Adrenal gland (tissue), 12 donors: ENCODE data around the gene SZRD1. TPM values are rescaled to one million over a fixed set of nuclear protein-coding genes. Genes with fewer than 3 reads are reported as not detected.

Experiments used
- DNase-seq, 7 donors: peaks; one replicate each; pipeline ENCODE4 v3.0.0-alpha.2; 2019 to 2020
- H3K27ac ChIP-seq, 5 donors: fragments of 200-600 bp; sonication (generic) in 4 of 5; 1 replicate in 3 of 5; 2 replicates in 2 of 5; pipeline versions ENCODE4 v1.5.1 to v1.8.0; 2016 to 2020; ENCODE audit warnings: mild to moderate bottlenecking in 1 of 5
- H3K27me3 ChIP-seq: fragments of 200-600 bp; 2 replicates; pipeline ENCODE4 v1.8.0; 2021
- H3K36me3 ChIP-seq, 2 donors: fragments of 200-600 bp; replicated peaks in 1 of 2; 1 replicate in 1 of 2; 2 replicates in 1 of 2; pipeline versions ENCODE4 v1.5.1 to v1.8.0; 2018 to 2022
- H3K4me1 ChIP-seq, 2 donors: fragments of 200-600 bp; replicated peaks in 1 of 2; 1 replicate in 1 of 2; 2 replicates in 1 of 2; pipeline versions ENCODE4 v1.5.1 to v1.8.0; 2018 to 2021
- H3K4me3 ChIP-seq, 4 donors: fragments of 200-600 bp; sonication (generic) in 3 of 4; one replicate each; pipeline ENCODE4 v1.5.1; 2016 to 2018
- H3K9me3 ChIP-seq, 3 donors: fragments of 200-600 bp; sonication (generic) in 1 of 3; replicated peaks in 1 of 3; 1 replicate in 2 of 3; 2 replicates in 1 of 3; pipeline versions ENCODE4 v1.5.1 to v1.8.0; 2016 to 2021
- POLR2A ChIP-seq, 2 donors: fragments of 450-650 bp; IDR thresholded peaks; one replicate each; pipeline ENCODE4 v1.6.1; 2017; ENCODE audit warnings: antibody characterized with exemption in 2 of 2, mild to moderate bottlenecking in 2 of 2, moderate library complexity in 1 of 2
- WGBS, 4 donors: extraction: QIAGEN DNeasy Blood & Tissue Kit in 2 of 4; methylation state at CpG; one replicate each; pipeline versions ENCODE4 v1.1.5 to v1.1.7; 2013 to 2017; 5-methylcytosine and 5-hydroxymethylcytosine counted together
- intact Hi-C, 2 donors: fragments of 100-400 bp; cut with DNase I; formaldehyde crosslinking; loops; one replicate each; pipeline versions ENCODE4 v1.14.1 to v1.15.0; 2022 to 2023
- polyA plus RNA-seq, 3 donors: library from polyadenylated mRNA; stranded (reverse); fragments of 200-250 nt in 2 of 3; fragments of 350-450 nt in 1 of 3; fragmentation: Illumina TruSeq in 1 of 3; extraction: RNeasy Lipid Tissue Mini Kit (QIAGEN cat#74804) in 1 of 3; gene quantifications; one replicate each; pipeline ENCODE4 v1.2.3, GENCODE V29; 2013 to 2014
- total RNA-seq, 9 donors: library from RNA; depleted of rRNA in 4 of 9; stranded (reverse); fragments of >200 nt in 4 of 9; fragments of 120-200 nt in 1 of 9; fragmentation: NEBNext Ultra II Directional in 1 of 9; extraction: Animal tissue kit (Norgen Biotek cat#: 25700) in 1 of 9; gene quantifications; one replicate each; pipeline versions ENCODE4 v1.1.0 to v1.2.4, GENCODE V29; 2013 to 2023
- TF ChIP-seq, protein P1 (sequence below), 6 experiments: fragments of 450-650 bp in 4 of 6; fragments of 200-600 bp in 2 of 6; sonication (generic) in 1 of 6; IDR thresholded peaks; 1 replicate in 5 of 6; 2 replicates in 1 of 6; pipeline versions ENCODE4 v1.5.1 to v1.8.0; 2016 to 2021; ENCODE audit warnings: antibody characterized with exemption in 6 of 6, mild to moderate bottlenecking in 2 of 6, moderate library complexity in 1 of 6
- donor health status: healthy with polysubstance abuse.
- donor health status: Bipolar disorder and iron deficiency.
- donor health status: DM: yes; HTN: yes; CAD: no.
- donor health status: DM: no; HTN: no; CAD: no.
- donor health status: DM: no; HTN: no; CAD: no.
- donor health status: DM: yes; HTN: yes; CAD: no.

The SZRD1 gene
- total and polyA plus RNA-seq, 12 donors: 46.8 to 152 (median 89.0) TPM

- no peak for DNase-seq
- no peaks in the 10 kb centered on the region for H3K4me1 ChIP-seq
- no peak overlapping the region for H3K27ac ChIP-seq
- H3K4me3 ChIP-seq: no peak overlapping the region
- no peaks in the 10 kb centered on the region for H3K9me3 ChIP-seq
- TF ChIP-seq, protein P1, sequence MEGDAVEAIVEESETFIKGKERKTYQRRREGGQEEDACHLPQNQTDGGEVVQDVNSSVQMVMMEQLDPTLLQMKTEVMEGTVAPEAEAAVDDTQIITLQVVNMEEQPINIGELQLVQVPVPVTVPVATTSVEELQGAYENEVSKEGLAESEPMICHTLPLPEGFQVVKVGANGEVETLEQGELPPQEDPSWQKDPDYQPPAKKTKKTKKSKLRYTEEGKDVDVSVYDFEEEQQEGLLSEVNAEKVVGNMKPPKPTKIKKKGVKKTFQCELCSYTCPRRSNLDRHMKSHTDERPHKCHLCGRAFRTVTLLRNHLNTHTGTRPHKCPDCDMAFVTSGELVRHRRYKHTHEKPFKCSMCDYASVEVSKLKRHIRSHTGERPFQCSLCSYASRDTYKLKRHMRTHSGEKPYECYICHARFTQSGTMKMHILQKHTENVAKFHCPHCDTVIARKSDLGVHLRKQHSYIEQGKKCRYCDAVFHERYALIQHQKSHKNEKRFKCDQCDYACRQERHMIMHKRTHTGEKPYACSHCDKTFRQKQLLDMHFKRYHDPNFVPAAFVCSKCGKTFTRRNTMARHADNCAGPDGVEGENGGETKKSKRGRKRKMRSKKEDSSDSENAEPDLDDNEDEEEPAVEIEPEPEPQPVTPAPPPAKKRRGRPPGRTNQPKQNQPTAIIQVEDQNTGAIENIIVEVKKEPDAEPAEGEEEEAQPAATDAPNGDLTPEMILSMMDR (IDR thresholded peaks at IDR 0.05): no peak
- TF ChIP-seq POLR2A (IDR thresholded peaks at IDR 0.05): no peak
- H3K36me3 ChIP-seq: no peaks in the 10 kb centered on the region
- WGBS, 4 donors: 56 to 83% (median 77%) methylated on average over 5 of the region's 5 CpGs
- no peaks in the 10 kb centered on the region for H3K27me3 ChIP-seq
- intact Hi-C loops: no loop called here
Measured at GRCh38 chr1:16405441-16405840, 38.4 kb downstream of the SZRD1 start.

- TF ChIP-seq, protein P1 (IDR thresholded peaks at IDR 0.05): no peak
- no peak for TF ChIP-seq POLR2A (IDR thresholded peaks at IDR 0.05)
- H3K27me3 ChIP-seq: no peaks in the 10 kb centered on the region
- no peaks in the 10 kb centered on the region for H3K36me3 ChIP-seq
- DNase-seq: no peak
- no peak overlapping the region for H3K4me3 ChIP-seq
- no peak overlapping the region for H3K27ac ChIP-seq
- H3K9me3 ChIP-seq: no peaks in the 10 kb centered on the region
- intact Hi-C loops: no loop called here
- H3K4me1 ChIP-seq: no peaks in the 10 kb centered on the region
- WGBS, 4 donors: 73 to 91% (median 91%) methylated on average over 7 to 9 of the region's 9 CpGs
Measured at GRCh38 chr1:16406868-16407267, 39.8 kb downstream of the SZRD1 start.

GRCh38 chr1:16409536-16410152, 42.6 kb downstream of the SZRD1 start:
- Histone ChIP-seq H3K27ac (no peak overlapping the region), H3K36me3 (no peaks in the 10 kb centered on the region), H3K4me1 (no peaks in the 10 kb centered on the region), H3K4me3 (no peak overlapping the region), H3K27me3 (no peaks in the 10 kb centered on the region), H3K9me3 (no peaks in the 10 kb centered on the region)
- WGBS, 4 donors: 81 to 93% (median 92%) methylated on average over 18 to 25 of the region's 25 CpGs
- no peak for DNase-seq
- TF ChIP-seq, protein P1 (IDR thresholded peaks at IDR 0.05): no peak
- TF ChIP-seq POLR2A (IDR thresholded peaks at IDR 0.05): no peak
- intact Hi-C loops: loop anchor here in 1 of 2 donors (10.0 kb wide), 1 partner anchor 515 kb away; the partner anchor contains the start of gene CROCC

DNA sequence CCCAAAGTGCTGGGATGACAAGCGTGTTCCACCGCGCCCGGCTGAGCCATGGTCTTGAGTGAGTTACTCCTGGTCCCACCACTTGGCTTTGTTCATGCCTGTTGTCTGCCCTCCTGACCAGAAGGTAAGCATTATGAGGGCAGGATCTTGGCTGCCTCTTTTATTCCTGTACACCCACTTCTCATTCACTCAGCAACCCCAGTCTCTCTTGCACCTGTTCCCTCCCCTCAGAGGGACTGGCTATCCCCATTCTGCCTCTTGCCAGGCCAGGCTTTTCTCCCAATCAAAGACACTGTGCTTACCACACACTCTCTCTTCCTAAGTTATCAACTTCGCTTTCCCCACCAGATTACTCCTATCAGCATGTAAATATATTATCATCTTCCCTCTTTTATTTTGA, 43.8 kb downstream of the SZRD1 start:
- no peaks in the 10 kb centered on the region for H3K27me3 ChIP-seq
- H3K9me3 ChIP-seq: no peaks in the 10 kb centered on the region
- H3K36me3 ChIP-seq: no peaks in the 10 kb centered on the region
- intact Hi-C loops: loop anchor here in 1 of 2 donors (10.0 kb wide), 1 partner anchor 514 kb away; the partner anchor contains the start of gene CROCC
- no peak overlapping the region for H3K4me3 ChIP-seq
- no peaks in the 10 kb centered on the region for H3K4me1 ChIP-seq
- H3K27ac ChIP-seq: no peak overlapping the region
- 94 to 99% (median 95%) methylated on average over 5 of the region's 5 CpGs for WGBS, 4 donors
- DNase-seq: no peak
- no peak for TF ChIP-seq POLR2A (IDR thresholded peaks at IDR 0.05)
- TF ChIP-seq, protein P1 (IDR thresholded peaks at IDR 0.05): no peak
